Body of pancreas (tissue), 4 donors: ENCODE measurements around the gene PDLIM7. TPM values are rescaled to one million over a fixed set of nuclear protein-coding genes. Genes with fewer than 3 reads are reported as not detected.

ENCODE experiments used
- ATAC-seq: fragments of 150-250 bp; one replicate; pipeline ENCODE4 v1.9.1; 2016
- DNase-seq, 4 donors: peaks; one replicate each; pipeline ENCODE4 v3.0.0-alpha.2; 2019
- H3K27ac ChIP-seq, 4 donors: fragments of 200-600 bp; sonication (generic); 1 replicate in 3 of 4; 2 replicates in 1 of 4; pipeline versions ENCODE4 v1.5.1 to v1.6.1; 2016 to 2019; ENCODE audit warnings: mild to moderate bottlenecking in 1 of 4, mixed read lengths in 1 of 4, moderate library complexity in 1 of 4
- H3K27me3 ChIP-seq, 2 donors: fragments of 200-600 bp; sonication (generic); one replicate each; pipeline ENCODE4 v1.6.0; 2016; ENCODE audit warnings: mild to moderate bottlenecking in 1 of 2
- H3K36me3 ChIP-seq, 2 donors: fragments of 200-600 bp; sonication (generic); replicated peaks in 1 of 2; 2 replicates each; pipeline ENCODE4 v1.5.1; 2016; ENCODE audit warnings: low read depth in 2 of 2; ENCODE audit not compliant: insufficient read depth in 1 of 2
- H3K4me1 ChIP-seq: fragments of 200-600 bp; sonication (generic); one replicate; pipeline ENCODE4 v1.6.0; 2016
- H3K4me3 ChIP-seq, 2 donors: fragments of 200-600 bp; sonication (generic); 1 replicate in 1 of 2; 2 replicates in 1 of 2; pipeline ENCODE4 v1.5.1; 2016 to 2019
- H3K9me3 ChIP-seq, 3 donors: fragments of 200-600 bp; sonication (generic); 1 replicate in 2 of 3; 2 replicates in 1 of 3; pipeline ENCODE4 v1.5.1; 2016
- CTCF ChIP-seq, 7 experiments: fragments of 450-650 bp in 4 of 7; fragments of 200-600 bp in 3 of 7; sonication (generic) in 3 of 7; IDR thresholded peaks; one replicate each; pipeline ENCODE4 v1.5.1; 2016 to 2019; ENCODE audit warnings: antibody characterized with exemption in 7 of 7
- POLR2A ChIP-seq, 3 donors: fragments of 450-650 bp; IDR thresholded peaks; one replicate each; pipeline ENCODE4 v1.6.1; 2016; ENCODE audit warnings: antibody characterized with exemption in 3 of 3, mild to moderate bottlenecking in 2 of 3
- WGBS, 2 donors: methylation state at CpG; one replicate each; pipeline ENCODE4 v1.1.5; 2017; 5-methylcytosine and 5-hydroxymethylcytosine counted together
- intact Hi-C: fragments of 100-400 bp; cut with DNase I; formaldehyde crosslinking; loops from one replicate; pipeline ENCODE4 v1.15.1; 2023
- total RNA-seq, 2 donors: library from RNA; depleted of rRNA; stranded (reverse); fragments of >200 nt; gene quantifications; one replicate each; pipeline ENCODE4 v1.1.0, GENCODE V29; 2016

The PDLIM7 gene
- total RNA-seq, 2 donors from 2014 or later = 7.3 to 15.8 TPM

- Histone ChIP-seq H3K36me3 (no peaks in the 10 kb centered on the region), H3K27ac (peak overlapping the region in 2 of 4 donors; percentile 4 to 14), H3K9me3 (no peaks in the 10 kb centered on the region), H3K4me3 (no peak overlapping the region), H3K27me3 (no peaks in the 10 kb centered on the region), H3K4me1 (peaks cover 19% of the 10 kb centered on the region)
- TF ChIP-seq POLR2A (IDR thresholded peaks at IDR 0.05) (no peak), CTCF (IDR thresholded peaks at IDR 0.05) (peak in 6 of 7 experiments; percentile 31 to 70 (median 66))
- intact Hi-C loops = no loop called here
- ATAC-seq (peak; percentile 47), DNase-seq (peak; percentile 74 to 93 (median 84))
- 71 to 80% methylated on average over 19 to 21 of the region's 24 CpGs for WGBS, 2 donors
Observed at GRCh38 chr5:177456976-177457851, 40.2 kb downstream of the PDLIM7 start.

- WGBS, 2 donors = 29 to 38% methylated on average over 12 of the region's 12 CpGs
- Histone ChIP-seq H3K4me3 (no peak overlapping the region), H3K9me3 (no peaks in the 10 kb centered on the region), H3K36me3 (no peaks in the 10 kb centered on the region), H3K27ac (peak overlapping the region in 2 of 4 donors; percentile 4 to 88), H3K27me3 (no peaks in the 10 kb centered on the region), H3K4me1 (peaks cover 19% of the 10 kb centered on the region)
- DNase-seq (peak in 1 of 4 donors; percentile 35), ATAC-seq (no peak)
- intact Hi-C loops = no loop called here
- TF ChIP-seq POLR2A (IDR thresholded peaks at IDR 0.05) (no peak), CTCF (IDR thresholded peaks at IDR 0.05) (no peak)
Observed at GRCh38 chr5:177456591-177456964, 40.8 kb downstream of the PDLIM7 start.

GRCh38 chr5:177455661-177456590, 41.5 kb downstream of the PDLIM7 start:
- peak in 1 of 3 donors; percentile 5 for TF ChIP-seq POLR2A (IDR thresholded peaks at IDR 0.05)
- peak; percentile 87 to 99 (median 95) for TF ChIP-seq CTCF (IDR thresholded peaks at IDR 0.05)
- intact Hi-C loops = no loop called here
- peak overlapping the region; percentile 78 to 88 (median 85) for H3K27ac ChIP-seq

GRCh38 chr5:177455036-177455660, 42.3 kb downstream of the PDLIM7 start:
- H3K27me3 ChIP-seq = no peaks in the 10 kb centered on the region
- H3K27ac ChIP-seq = peak overlapping the region; percentile 78 to 88 (median 85)
- no peaks in the 10 kb centered on the region for H3K9me3 ChIP-seq
- peak; percentile 76 for ATAC-seq
- no peaks in the 10 kb centered on the region for H3K36me3 ChIP-seq
- H3K4me3 ChIP-seq = peak overlapping the region; percentile 17 to 41
- H3K4me1 ChIP-seq = peaks cover 19% of the 10 kb centered on the region
- 0 to 1% methylated on average over 4 to 77 of the region's 80 CpGs for WGBS, 2 donors
- TF ChIP-seq POLR2A (IDR thresholded peaks at IDR 0.05) (peak; percentile 31 to 53 (median 53)), CTCF (IDR thresholded peaks at IDR 0.05) (peak; percentile 60 to 94 (median 75))
- peak; percentile 88 to 92 (median 90) for DNase-seq
- intact Hi-C loops = no loop called here

More at GRCh38 chr5:177455661-177456590, 41.5 kb downstream of the PDLIM7 start:
- peaks cover 19% of the 10 kb centered on the region for H3K4me1 ChIP-seq
- no peaks in the 10 kb centered on the region for H3K27me3 ChIP-seq
- ATAC-seq (peak; percentile 67), DNase-seq (peak; percentile 94 to 97 (median 96))
- H3K4me3 ChIP-seq = peak overlapping the region; percentile 17 to 41
- no peaks in the 10 kb centered on the region for H3K9me3 ChIP-seq
- WGBS, 2 donors = 0% methylated on average over 16 to 75 of the region's 76 CpGs
- H3K36me3 ChIP-seq = no peaks in the 10 kb centered on the region
